Naive thymus-derived CD4-positive, alpha-beta T cell (primary cell): ENCODE measurements around the gene DEFB110. TPM values are rescaled to one million over a fixed set of nuclear protein-coding genes. Genes with fewer than 3 reads are reported as not detected.

ENCODE experiments used
- polyA plus RNA-seq, 2 donors: library from polyadenylated mRNA; unstranded; fragments of 300-500 nt; fragmentation: Illumina TruSeq; gene quantifications; one replicate each; pipeline ENCODE4 v1.2.3, GENCODE V29; 2021
- total RNA-seq, 6 experiments: library from RNA in 5 of 6; stranded (reverse) in 5 of 6; gene quantifications; 1 replicate in 5 of 6; 2 replicates in 1 of 6; pipeline ENCODE4 v1.2.3 and lab custom pipeline; 2021 to 2026

DEFB110 gene
- total and polyA plus RNA-seq, 7 experiments from 2014 or later, result not detected

Other genes with a start within 250 kb of the DEFB110 start
- not detected for gene PGK2, start 234.7 kb downstream of the DEFB110 start, total RNA-seq
- gene PGK2, start 234.7 kb downstream of the DEFB110 start, polyA plus RNA-seq, result not detected
- not detected for gene CRISP1, start 155.5 kb downstream of the DEFB110 start, total RNA-seq
- not detected for gene CRISP1, start 155.5 kb downstream of the DEFB110 start, polyA plus RNA-seq
- gene DEFB114, start 57.8 kb downstream of the DEFB110 start, total RNA-seq, result not detected
- not detected for gene DEFB114, start 57.8 kb downstream of the DEFB110 start, polyA plus RNA-seq
- not detected for gene DEFB113, start 52.4 kb downstream of the DEFB110 start, total RNA-seq
- gene DEFB113, start 52.4 kb downstream of the DEFB110 start, polyA plus RNA-seq, result not detected
- not detected for gene DEFB112, start 27.9 kb upstream of the DEFB110 start, total RNA-seq
- gene DEFB112, start 27.9 kb upstream of the DEFB110 start, polyA plus RNA-seq, result not detected